ENCODE results near the gene C12orf75. TPM values are rescaled to one million over a fixed set of nuclear protein-coding genes. Genes with fewer than 3 reads are reported as not detected.

The C12orf75 gene
- total and polyA plus RNA-seq, 2 donors (not counting 3 experiments of a cell fraction or from before 2014, with no cell fraction given): 23.6 to 60.7 TPM

DNA sequence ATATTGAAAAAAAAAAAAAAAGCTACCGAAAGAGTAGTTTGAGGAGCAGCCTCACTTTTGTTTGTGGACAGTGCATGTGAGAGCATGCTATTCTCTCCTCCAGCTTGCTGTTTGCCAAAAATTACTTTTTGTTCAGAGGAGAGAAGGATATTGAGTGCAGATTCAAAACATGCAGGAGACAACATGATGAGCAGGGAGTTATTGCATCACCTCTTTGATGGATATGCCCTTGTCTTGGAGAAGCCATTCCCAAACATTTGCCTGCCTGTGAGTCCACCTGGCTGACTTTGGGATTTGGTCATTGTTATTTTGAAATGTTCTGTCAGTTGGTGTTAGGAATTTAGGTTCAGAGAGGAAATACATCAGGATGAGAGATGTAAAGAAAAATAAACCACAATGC lies 2.4 kb downstream of the C12orf75 start:
- intact Hi-C loops (cut with micrococcal nuclease) (no loop called here), dilution Hi-C loops (cut with MboI; ENCODE audit: extremely low pct_ligation_motif_present, low sequenced_read_pairs) (no loop called here)
- H3K4me3 ChIP-seq (replicated peaks in 1 of 3; ENCODE audit: insufficient read depth in 1 of 3, low read depth in 1 of 3, low read length in 3 of 3): no peak overlapping the region
- no TSS peak for BruUV-seq (replicated peaks)
- H3K4me2 ChIP-seq (ENCODE audit: insufficient read depth, low read length): no peak overlapping the region
- no peaks in the 10 kb centered on the region for H3K27me3 ChIP-seq (ENCODE audit: control insufficient read depth in 2 of 2, insufficient read depth in 2 of 2, low read length in 2 of 2)
- FAIRE-seq: no peak
- no peak for DNase-seq (ENCODE audit: low read depth, low spot score)
- H3K9me3 ChIP-seq (replicated peaks; ENCODE audit: control insufficient read depth, insufficient read depth, low read length): no peaks in the 10 kb centered on the region
- H3K27ac ChIP-seq (ENCODE audit: insufficient read depth, low read depth, low read length): no peak overlapping the region
- H4K20me1 ChIP-seq (replicated peaks; ENCODE audit: control insufficient read depth, extremely low read depth, insufficient read depth, low read length): no peaks in the 10 kb centered on the region
- no peaks in the 10 kb centered on the region for H3K36me3 ChIP-seq (ENCODE audit: control insufficient read depth in 2 of 2, extremely low read depth in 1 of 2, insufficient read depth in 2 of 2, low read length in 2 of 2)
- ChIA-PET POLR2A (interaction anchor here (0.7 kb wide), 2 partner anchors 74 to 229 kb away, joined by 3 to 4 read pairs; no protein-coding TSS in a partner anchor), CTCF (interaction anchor here (1.3 to 1.4 kb wide), 2 partner anchors 10 to 68 kb away, joined by 3 to 5 read pairs; no protein-coding TSS in a partner anchor)
- H3K4me1 ChIP-seq (ENCODE audit: control insufficient read depth, extremely low read depth, insufficient read depth, low read length): peaks cover 19% of the 10 kb centered on the region
- peaks cover 59% of the 10 kb centered on the region for H3K79me2 ChIP-seq (ENCODE audit: control insufficient read depth, insufficient read depth, low read length)
- no peak overlapping the region for H3K9ac ChIP-seq (replicated peaks; ENCODE audit: extremely low read depth, insufficient read depth, low read length)
- TF ChIP-seq GATA2 (IDR thresholded peaks at IDR 0.05; ENCODE audit: insufficient read depth, insufficient read length, low read depth, low read length) (no peak), JUN (IDR thresholded peaks at IDR 0.05; ENCODE audit: borderline replicate concordance, insufficient read depth, insufficient read length, low read depth) (no peak), EZH2 (IDR thresholded peaks at IDR 0.05; ENCODE audit: borderline replicate concordance, low read depth, low read length, severe bottlenecking) (no peak), FOS (IDR thresholded peaks at IDR 0.05; ENCODE audit: borderline replicate concordance, insufficient read depth, low read length) (no peak), MYC (IDR thresholded peaks at IDR 0.05; ENCODE audit: low read depth, low read length) (no peak), POLR2A (IDR thresholded peaks at IDR 0.05; ENCODE audit: low read depth, low read length) (no peak), POLR2AphosphoS5 (IDR thresholded peaks at IDR 0.05; ENCODE audit: insufficient read depth, low read depth, low read length) (no peak)
- TF ChIP-seq, protein P1, sequence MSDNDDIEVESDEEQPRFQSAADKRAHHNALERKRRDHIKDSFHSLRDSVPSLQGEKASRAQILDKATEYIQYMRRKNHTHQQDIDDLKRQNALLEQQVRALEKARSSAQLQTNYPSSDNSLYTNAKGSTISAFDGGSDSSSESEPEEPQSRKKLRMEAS (IDR thresholded peaks at IDR 0.05; ENCODE audit: insufficient read depth, insufficient read length): no peak
- no peaks in the 10 kb centered on the region for H3K9me1 ChIP-seq (replicated peaks; ENCODE audit: control insufficient read depth, extremely low read depth, insufficient read depth, low read length)
- H2AFZ ChIP-seq (ENCODE audit: low read depth, low read length): no peak overlapping the region

DNA sequence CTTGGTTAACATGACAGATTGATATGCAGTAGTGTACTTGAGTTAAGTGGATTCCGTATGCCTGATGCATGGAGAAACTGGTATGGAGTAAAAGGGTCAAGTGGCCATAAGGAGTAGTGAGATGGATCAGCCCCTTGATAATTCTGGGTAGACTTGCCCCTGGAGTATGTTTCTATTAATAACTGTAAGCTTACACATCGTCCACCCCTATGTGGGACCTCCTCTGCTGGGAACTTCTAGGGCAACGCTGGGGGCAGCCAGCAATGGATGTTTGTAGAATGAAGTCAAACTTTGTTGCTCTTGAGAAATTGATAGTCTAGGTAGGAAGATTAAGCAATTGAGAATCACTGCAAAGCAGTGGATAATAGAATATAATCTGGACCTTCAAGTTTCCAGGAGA lies 3.5 kb downstream of the C12orf75 start:
- H3K9ac ChIP-seq (replicated peaks; ENCODE audit: extremely low read depth, insufficient read depth, low read length): no peak overlapping the region
- H3K27ac ChIP-seq (ENCODE audit: insufficient read depth, low read depth, low read length): no peak overlapping the region
- no peaks in the 10 kb centered on the region for H3K27me3 ChIP-seq (ENCODE audit: control insufficient read depth in 2 of 2, insufficient read depth in 2 of 2, low read length in 2 of 2)
- TF ChIP-seq, protein P1 (IDR thresholded peaks at IDR 0.05; ENCODE audit: insufficient read depth, insufficient read length): no peak
- no peak for TF ChIP-seq EZH2 (IDR thresholded peaks at IDR 0.05; ENCODE audit: borderline replicate concordance, low read depth, low read length, severe bottlenecking)
- no peak for TF ChIP-seq POLR2AphosphoS5 (IDR thresholded peaks at IDR 0.05; ENCODE audit: insufficient read depth, low read depth, low read length)
- H2AFZ ChIP-seq (ENCODE audit: low read depth, low read length): no peak overlapping the region
- no peaks in the 10 kb centered on the region for H3K9me1 ChIP-seq (replicated peaks; ENCODE audit: control insufficient read depth, extremely low read depth, insufficient read depth, low read length)
- ChIA-PET POLR2A (no interaction called here), CTCF (interaction anchor here (1.3 kb wide), 1 partner anchor 14 kb away, joined by 5 read pairs; no protein-coding TSS in a partner anchor)
- intact Hi-C loops (cut with micrococcal nuclease): no loop called here
- no peak overlapping the region for H3K4me2 ChIP-seq (ENCODE audit: insufficient read depth, low read length)
- H4K20me1 ChIP-seq (replicated peaks; ENCODE audit: control insufficient read depth, extremely low read depth, insufficient read depth, low read length): no peaks in the 10 kb centered on the region
- no peaks in the 10 kb centered on the region for H3K36me3 ChIP-seq (ENCODE audit: control insufficient read depth in 2 of 2, extremely low read depth in 1 of 2, insufficient read depth in 2 of 2, low read length in 2 of 2)
- peaks cover 65% of the 10 kb centered on the region for H3K79me2 ChIP-seq (ENCODE audit: control insufficient read depth, insufficient read depth, low read length)
- no peaks in the 10 kb centered on the region for H3K9me3 ChIP-seq (replicated peaks; ENCODE audit: control insufficient read depth, insufficient read depth, low read length)
- dilution Hi-C loops (cut with MboI; ENCODE audit: extremely low pct_ligation_motif_present, low sequenced_read_pairs): no loop called here
- H3K4me3 ChIP-seq (replicated peaks in 1 of 3; ENCODE audit: insufficient read depth in 1 of 3, low read depth in 1 of 3, low read length in 3 of 3): no peak overlapping the region
- no peak for DNase-seq (ENCODE audit: low read depth, low spot score)
- FAIRE-seq: no peak
- peaks cover 19% of the 10 kb centered on the region for H3K4me1 ChIP-seq (ENCODE audit: control insufficient read depth, extremely low read depth, insufficient read depth, low read length)
- no TSS peak for BruUV-seq (replicated peaks)
